ENCODE results near the gene BMP7.

Gene BMP7

DNA sequence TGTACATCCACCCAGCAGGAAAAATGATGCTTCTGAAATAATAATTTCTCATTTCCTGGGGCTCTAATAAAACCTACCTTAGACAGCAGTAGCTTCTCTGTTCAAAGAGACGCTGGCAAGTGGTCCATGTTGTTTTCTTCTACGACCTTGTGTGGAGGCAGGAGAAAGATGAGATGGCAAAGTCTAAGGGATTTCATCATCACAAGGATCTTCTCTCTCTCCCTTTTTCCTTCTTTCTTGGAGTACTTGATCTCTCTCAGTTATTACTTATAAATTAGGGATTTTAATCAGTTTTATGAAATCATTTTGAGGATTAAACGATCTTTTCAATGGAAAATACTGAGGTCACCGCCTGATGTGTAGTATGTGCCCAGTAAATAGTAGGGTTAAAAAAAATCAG lies 147.5 kb downstream of the BMP7 start:
- no peak for DNase-seq
